ENCODE results near the gene C1QTNF12.
"Not testable (repeated sequence)": the region's sequence is repeated elsewhere in the genome, so short reads cannot be mapped to it uniquely, and the experiment has no call there.

Gene C1QTNF12

GRCh38 chr1:1259119-1259488 lies 12.6 kb upstream of the C1QTNF12 start:
- no peak for FAIRE-seq

GRCh38 chr1:1256956-1257871 lies 10.7 kb upstream of the C1QTNF12 start:
- no peak for FAIRE-seq

DNA sequence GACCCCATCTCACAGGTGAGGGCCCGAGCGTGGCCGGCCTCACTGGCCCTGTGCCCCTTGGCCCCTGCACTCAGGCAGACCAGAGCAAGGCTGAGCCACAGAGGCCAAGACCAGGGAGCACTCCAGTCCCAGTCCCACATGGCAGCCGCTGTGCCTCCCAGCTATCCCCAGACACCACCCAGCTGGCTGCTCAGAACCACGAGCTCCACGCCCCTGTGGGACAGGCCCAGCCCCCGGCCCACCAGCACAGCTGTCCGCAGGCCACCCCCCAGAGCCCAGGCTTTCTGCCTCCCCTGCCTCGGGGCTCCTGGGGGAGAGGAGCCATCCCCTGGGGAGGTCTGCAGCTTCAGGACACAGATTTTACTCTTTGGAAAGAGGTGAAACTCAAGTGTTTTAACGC lies 9.1 kb upstream of the C1QTNF12 start:
- no peak for FAIRE-seq

GRCh38 chr1:1255078-1255477 lies 8.6 kb upstream of the C1QTNF12 start:
- FAIRE-seq: no peak

DNA sequence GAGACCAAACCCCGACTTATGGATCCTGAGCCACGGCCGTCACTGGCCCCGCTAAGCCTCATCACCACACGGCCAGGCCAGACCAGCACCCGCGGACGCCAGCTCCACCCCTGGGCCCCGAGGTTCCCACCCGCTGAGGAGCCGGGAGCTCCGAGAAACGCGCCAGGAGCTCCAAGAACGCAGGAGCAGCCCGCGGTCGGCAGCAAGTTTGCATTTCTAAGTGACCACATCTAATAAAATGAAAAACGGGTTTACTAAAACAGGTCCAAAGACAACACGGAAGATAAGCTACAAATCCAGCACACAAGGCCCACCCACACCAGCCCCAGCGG lies 8.1 kb upstream of the C1QTNF12 start:
- FAIRE-seq: no peak

GRCh38 chr1:1253972-1254666 lies 7.6 kb upstream of the C1QTNF12 start:
- no peak for FAIRE-seq

DNA sequence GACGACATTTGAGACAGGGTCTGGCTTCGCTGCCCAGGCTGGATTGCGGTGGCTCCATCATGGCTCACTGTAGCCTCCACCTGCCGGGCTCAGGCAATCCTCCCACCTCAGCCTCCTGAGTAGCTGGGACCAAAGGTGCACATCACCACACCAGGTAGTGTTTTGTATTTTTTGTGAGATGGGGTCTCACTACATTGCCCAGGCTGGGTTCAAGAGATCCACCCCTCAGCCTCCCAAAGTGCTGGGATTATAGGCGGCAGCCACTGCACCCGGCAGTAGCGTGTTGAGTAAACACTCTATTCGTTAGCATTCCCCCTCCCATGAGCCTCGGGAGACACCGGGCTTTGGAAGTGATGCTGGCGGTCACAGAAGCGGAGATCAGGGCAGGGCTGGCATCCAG lies 6.8 kb upstream of the C1QTNF12 start:
- no peak for FAIRE-seq

- FAIRE-seq: no peak
These were observed 4.3 kb upstream of the C1QTNF12 start for GRCh38 chr1:1250786-1251284.

DNA sequence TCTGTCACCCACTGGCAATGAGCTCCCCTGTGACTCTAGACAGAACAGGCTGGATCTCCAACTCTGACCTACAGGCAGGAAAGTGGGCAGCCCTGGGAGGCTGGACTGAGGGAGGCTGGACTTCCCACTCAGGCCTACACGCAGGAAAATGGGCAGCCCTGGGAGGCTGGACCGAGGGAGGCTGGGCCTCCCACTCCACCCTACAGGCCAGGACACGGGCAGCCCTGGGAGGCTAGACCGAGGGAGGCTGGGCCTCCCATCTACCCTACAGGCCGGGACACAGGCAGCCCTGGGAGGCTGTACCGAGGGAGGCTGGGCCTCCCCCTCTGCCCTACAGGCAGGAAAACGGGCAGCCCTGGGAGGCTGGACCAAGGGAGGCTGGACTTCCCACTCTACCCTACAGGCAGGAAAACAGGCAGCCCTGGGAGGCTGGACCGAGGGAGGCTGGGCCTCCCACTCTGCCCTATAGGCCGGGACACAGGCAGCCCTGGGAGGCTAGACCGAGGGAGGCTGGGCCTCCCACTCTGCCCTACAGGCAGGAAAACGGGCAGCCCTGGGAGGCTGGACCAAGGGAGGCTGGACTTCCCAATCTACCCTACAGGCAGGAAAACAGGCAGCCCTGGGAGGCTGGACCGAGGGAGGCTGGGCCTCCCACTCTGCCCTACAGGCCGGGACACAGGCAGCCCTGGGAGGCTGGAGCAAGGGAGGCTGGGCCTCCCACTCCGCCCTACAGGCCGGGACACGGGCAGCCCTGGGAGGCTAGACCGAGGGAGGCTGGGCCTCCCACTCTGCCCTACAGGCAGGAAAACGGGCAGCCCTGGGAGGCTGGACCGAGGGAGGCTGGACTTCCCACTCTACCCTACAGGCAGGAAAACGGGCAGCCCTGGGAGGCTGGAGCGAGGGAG lies 1.7 kb upstream of the C1QTNF12 start:
- not testable (repeated sequence) for FAIRE-seq

- FAIRE-seq: no peak
These were observed 905 bp upstream of the C1QTNF12 start for GRCh38 chr1:1247341-1247913.

GRCh38 chr1:1245817-1246576 lies 525 bp downstream of the C1QTNF12 start:
- FAIRE-seq: no peak

- FAIRE-seq: no peak
These were observed 1.2 kb downstream of the C1QTNF12 start for GRCh38 chr1:1245178-1245816.

DNA sequence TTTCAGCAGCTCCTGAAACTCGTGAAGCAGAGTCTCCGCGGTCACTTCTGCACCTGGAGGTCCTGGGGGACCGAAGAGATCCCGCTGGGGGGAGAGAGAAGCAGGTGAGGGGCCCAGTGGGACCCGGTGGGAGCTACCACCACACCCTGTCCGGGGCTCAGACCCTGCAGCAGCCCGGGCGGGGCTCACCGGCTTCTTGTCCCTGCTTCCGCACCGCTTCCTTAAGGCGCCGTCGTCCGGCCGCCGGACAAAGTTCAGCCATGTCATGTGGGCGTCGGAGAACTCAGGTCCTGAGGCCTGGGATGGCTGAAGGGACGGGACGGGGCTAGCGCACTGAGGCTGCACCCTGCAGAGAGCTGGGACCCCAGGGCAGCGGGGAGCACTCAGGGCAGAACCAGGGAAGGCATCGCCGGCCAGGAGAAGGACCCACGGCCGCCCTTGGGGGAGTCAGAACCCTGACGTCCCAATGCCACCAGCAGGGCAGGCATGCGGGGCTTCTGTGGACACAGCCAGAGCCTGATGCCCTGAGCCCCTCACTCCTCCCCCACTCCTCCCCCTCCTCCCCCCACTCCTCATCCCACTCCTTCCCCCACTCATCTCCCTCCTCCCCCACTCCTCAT lies 2.2 kb downstream of the C1QTNF12 start:
- no peak for FAIRE-seq

- FAIRE-seq: no peak
These were observed 2.7 kb downstream of the C1QTNF12 start for GRCh38 chr1:1243807-1244191.

- FAIRE-seq: no peak
These were observed 3.3 kb downstream of the C1QTNF12 start for GRCh38 chr1:1243266-1243660.

DNA sequence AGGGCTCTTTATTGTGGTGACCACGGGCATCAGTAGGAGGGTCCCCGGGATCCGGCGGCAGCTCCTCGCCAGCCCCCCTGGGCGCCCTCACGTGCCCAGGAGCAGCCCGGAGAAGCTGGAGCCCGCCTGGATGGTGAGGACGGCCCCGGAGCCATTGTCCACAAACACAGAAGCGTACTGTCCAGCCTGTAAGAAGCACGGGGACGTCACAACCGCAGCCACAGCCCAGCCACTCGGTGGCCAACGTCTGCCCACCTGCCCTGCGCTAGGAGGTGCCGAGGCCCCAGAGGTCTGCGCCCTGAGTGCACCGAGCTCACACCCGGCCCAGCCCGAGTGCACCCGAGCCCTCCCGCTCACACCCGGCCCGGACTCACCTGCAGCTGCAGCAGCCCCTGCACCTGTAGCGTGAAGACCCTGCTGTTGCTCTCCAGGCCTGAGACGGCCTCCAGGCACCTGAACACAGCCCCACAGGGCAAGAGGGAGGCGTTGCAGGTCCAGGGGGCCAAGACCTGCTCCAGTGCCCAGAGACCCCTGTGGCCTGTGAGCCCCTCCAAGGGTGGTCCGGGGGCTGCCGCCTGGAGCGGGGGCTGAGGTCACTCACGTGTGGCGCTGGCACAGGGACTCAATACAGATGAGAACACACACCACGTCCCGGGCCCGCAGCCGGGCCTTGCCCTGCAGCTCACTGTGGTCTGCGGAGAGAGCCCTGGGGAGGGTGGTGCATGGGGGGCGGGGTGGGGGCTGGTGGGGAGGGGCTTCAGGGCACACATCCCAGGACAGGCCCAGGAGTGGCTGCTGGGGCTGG lies 3.9 kb downstream of the C1QTNF12 start:
- FAIRE-seq: no peak

- no peak for FAIRE-seq
These were observed 4.8 kb downstream of the C1QTNF12 start for GRCh38 chr1:1241588-1242219.

DNA sequence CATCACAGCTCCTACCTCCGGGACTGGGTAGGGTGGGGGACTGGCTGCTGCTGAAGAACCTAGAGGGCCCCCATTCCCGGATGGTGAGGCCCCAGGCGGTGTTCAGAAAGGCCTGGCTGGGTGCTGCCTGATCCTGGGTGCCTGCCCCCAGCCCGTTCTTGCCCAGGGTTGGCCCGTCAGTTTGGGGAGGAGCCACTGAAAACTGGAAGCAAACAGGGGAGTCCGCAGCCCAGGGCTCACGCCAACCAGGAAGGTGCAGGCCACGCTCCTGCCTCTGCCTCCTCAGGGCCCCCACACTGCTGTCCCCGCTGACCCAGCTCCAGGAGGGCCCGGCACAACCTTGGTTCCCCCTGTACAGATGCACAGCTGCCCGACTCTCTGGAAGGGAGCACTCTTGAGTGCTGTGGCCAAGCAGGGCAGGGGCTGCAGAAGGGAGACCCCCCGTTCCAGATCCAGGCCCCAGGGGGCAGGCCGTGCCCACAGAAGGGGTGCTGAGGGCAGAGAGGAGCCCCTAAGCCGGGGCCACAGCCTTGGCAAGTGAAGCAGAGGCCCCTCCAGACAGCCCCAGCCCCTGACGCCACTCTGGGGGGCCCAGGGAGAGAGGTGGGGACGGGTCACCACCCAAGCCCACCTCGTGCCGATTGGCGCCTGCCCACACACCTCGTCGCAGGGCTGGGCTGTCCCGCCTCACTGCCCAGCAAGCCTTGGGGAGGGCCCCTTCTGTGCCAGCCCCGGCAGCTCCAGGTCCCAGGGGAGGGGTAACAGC lies 5.5 kb downstream of the C1QTNF12 start:
- no peak for FAIRE-seq

DNA sequence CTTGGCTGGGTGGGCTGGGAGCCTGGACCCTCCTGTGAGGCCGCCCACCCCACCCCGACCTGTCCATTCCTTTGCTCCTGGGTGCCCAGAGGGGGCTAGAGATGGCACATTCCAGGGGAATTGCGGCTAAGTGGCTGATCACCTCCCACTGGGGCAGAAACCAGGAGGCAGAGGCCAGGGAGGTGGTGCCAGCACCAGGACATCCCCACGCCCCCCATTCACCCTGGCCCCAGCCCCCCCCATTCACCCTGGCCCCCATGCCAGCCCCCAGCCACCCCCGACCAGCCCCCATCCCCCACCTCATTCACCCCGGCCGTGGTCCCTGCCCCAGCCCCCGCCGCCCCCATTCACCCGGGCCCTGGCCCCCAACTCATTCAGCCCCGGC lies 6.2 kb downstream of the C1QTNF12 start:
- FAIRE-seq: no peak

All from G401.6 (cell line).